Choroid plexus epithelial cell (primary cell): ENCODE measurements around the gene SMIM22.

ENCODE experiments used
- DNase-seq: peaks from one replicate; pipeline ENCODE4 v3.0.0-alpha.2; 2010; ENCODE audit warnings: low read depth
- H3K4me3 ChIP-seq: 2 replicates; pipeline ENCODE4 v1.5.1; 2011; ENCODE audit warnings: low read depth, mild to moderate bottlenecking, control low read depth, low read length, moderate library complexity
- CTCF ChIP-seq: conservative IDR thresholded peaks from 2 replicates; pipeline ENCODE4 v1.5.1; 2011; ENCODE audit warnings: low read depth, mild to moderate bottlenecking, control low read depth, inconsistent platforms, low read length, moderate library complexity

Gene SMIM22

GRCh38 chr16:4750896-4751295, 44.3 kb upstream of the SMIM22 start:
- no peak overlapping the region for H3K4me3 ChIP-seq
- DNase-seq = no peak
- TF ChIP-seq CTCF = no peak

GRCh38 chr16:4752351-4753100, 42.6 kb upstream of the SMIM22 start:
- no peak for TF ChIP-seq CTCF
- no peak for DNase-seq
- no peak overlapping the region for H3K4me3 ChIP-seq

GRCh38 chr16:4753227-4753626, 41.9 kb upstream of the SMIM22 start:
- no peak overlapping the region for H3K4me3 ChIP-seq
- no peak for TF ChIP-seq CTCF
- DNase-seq = no peak

- no peak for DNase-seq
- H3K4me3 ChIP-seq = no peak overlapping the region
- TF ChIP-seq CTCF = no peak
These were observed 40.3 kb upstream of the SMIM22 start for GRCh38 chr16:4754865-4755264.

GRCh38 chr16:4755687-4756086, 39.5 kb upstream of the SMIM22 start:
- no peak overlapping the region for H3K4me3 ChIP-seq
- DNase-seq = no peak
- TF ChIP-seq CTCF = no peak

GRCh38 chr16:4760221-4760910, 34.8 kb upstream of the SMIM22 start:
- TF ChIP-seq CTCF = no peak
- H3K4me3 ChIP-seq = no peak overlapping the region
- no peak for DNase-seq

- TF ChIP-seq CTCF = no peak
- H3K4me3 ChIP-seq = no peak overlapping the region
- no peak for DNase-seq
These were observed 33.0 kb upstream of the SMIM22 start for GRCh38 chr16:4762205-4762604.
